ENCODE results near the gene ENTPD2.
A peak's percentile ranks its signal among the peaks of the same experiment; 100 is the strongest.

Gene ENTPD2

DNA sequence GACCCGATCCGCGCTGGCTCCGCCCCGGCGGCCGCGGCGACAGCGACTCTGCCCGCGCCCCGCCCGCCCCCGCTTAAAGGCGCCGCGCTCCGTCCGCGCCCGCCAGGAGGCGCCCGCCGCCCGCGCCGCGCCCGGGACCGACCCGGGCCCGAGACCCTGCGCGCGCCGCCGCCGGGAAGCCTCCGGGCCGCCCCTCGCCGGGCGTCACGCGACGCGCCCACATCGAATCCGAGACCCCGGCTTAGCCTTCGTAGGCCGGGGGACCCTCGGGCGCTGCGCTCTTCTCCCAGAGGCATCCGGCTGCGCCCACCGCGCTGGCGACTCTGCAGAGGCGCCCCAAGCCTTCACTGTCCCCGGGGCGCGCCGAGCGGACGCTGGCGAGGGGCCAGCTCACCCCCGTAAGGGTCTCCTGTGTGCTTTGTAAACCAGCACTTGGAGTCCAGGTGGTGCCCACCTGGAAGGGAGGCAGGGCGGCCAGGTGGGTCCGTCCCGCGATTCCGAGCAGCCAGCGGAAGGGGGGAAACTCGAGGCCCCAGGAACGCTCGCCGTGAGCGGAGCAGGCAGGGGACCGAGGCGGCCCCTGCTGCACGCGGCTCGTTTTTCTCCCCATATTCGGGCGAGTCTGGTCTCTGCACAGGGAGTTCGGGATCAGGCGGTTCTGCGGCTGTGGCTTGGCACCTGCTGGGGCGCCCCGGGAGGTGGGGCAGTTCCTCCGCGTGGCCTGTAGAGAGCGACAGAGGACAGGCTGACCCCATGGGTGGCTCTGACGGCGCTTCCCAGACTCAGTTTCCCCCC, 25.4 kb downstream of the ENTPD2 start:
- DNase-seq = peak; percentile 63 to 81

DNA sequence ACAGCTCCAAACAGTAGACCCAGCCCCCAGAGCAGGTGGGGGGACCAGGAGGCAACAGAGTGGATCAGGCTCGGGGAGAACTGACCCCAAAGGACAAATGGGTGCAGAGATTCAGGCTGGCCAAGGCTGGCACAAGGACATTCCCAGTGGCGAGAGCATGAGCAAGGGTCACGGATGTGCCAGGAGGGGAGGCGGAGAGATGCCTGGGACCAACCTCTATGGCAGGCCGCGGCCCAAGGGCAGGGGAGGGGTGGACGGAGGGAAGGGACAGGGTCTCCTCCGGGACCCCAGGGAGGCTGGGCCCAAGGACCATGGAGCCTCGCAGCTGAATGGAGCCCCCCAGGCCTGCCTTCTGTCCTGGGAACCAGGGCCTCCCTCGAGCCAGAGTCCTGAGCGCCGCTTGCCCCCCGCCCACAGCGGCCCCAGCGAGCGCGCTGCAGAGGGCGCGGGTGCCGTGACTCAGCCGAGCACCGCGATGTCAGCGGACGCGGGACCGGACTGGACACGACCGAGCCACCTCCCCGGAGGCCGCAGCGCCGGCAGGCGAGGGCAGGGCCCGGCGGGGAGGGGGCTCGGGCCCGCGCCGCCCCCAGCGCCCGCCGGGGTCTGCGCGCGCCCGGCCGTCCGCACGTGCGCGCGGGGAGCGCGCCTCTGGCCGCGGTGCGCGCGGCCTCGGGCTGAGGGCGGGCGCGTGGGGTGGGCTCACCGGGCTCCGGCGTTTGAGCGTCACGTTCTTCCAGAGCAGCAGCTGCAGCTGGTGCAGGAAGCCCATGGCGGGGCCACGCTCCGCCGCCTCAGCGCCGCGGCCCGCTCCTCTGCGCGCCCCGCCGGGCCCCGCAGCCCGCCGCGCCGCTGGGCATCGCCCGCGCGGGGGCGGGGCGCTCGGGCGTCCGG, 26.2 kb downstream of the ENTPD2 start, which contains the start of gene ABCA2:
TSS of gene ABCA2 (minus strand) at position 869 of the 894 bp plus-strand sequence. CDS start at position 772, 97 bp downstream.
- DNase-seq = no peak

DNA sequence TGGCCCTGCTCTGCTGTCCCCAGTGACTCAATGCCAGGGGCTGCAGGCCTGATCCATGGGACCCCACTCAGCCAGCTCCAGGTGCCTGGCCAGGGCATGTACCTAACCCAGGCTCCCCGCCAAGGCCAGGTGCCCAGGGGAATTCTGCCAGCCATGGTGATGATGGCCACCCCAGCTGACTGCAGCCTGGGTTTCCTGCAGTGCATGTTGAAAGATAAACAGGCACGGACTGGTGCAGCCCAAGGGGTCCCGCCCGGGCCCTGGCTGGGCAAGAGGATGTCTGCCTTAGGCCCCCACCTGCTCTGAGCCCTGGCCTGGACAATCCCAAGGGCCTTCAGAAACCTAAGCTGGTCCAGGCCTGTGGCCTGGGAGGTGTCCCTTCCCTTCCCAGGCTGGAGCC, 27.0 kb downstream of the ENTPD2 start:
- no peak for DNase-seq

DNA sequence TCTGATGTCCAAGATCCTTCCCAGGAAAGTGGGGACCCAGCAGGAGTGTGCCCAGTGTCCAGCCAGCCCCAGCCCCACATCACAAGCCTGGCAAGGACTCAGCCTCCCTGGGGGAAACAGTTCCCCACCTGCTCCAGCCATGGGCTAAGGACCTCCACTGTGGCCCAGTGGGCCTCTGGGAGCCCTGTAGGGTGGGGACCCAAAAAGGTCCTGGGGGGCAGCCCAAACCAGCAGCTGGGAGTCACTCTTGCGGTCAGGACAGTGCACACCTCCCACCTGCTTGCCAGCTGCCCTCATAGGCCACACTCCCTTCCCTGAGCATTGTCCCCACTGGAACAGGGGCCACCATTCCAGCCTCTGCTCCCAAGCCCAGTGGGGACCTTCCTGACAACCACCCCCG, 27.5 kb downstream of the ENTPD2 start:
- no peak for DNase-seq

DNA sequence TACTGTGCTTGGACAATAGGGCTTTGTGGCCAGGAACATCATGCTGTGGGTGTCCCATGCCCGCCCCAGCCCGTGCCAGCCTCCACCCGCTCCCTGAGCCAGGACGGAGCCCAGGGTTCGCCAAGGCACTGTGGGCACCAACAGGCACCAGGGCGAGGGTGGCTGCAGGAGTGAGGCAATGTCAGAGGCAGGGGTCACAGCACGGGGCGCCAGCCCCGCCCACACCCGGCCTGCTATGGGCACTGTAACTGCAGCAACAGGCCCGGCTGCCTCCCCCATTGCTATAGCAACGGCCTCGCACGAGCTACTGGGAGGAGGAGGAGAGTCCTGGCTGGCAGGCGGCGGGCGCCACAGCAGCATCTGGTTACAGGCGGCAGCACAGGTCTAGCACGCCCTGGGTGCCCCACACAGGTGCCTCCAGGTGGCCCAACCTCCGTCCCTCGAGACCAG, 28.3 kb downstream of the ENTPD2 start:
- DNase-seq = no peak

DNA sequence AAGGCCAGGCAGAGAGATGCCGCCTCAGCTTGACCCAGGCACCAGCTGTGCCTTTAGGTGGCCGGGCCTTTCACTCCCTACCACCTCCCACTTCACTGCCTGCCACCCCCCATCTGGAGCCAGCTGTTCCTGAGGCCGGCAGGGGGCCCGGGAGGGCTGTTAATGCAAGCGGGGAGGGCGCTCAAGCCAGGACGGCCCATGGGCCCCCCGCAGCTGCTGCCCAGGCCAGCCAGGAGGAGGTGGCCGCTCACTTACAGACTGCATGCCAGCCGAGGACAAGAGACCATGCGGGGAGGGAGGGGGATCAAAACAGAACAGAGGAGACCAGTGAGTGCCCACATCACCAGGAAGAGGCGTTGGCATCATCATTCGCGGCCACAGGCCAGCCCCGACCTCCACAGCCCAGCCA, 30.3 kb downstream of the ENTPD2 start:
- DNase-seq = no peak

DNA sequence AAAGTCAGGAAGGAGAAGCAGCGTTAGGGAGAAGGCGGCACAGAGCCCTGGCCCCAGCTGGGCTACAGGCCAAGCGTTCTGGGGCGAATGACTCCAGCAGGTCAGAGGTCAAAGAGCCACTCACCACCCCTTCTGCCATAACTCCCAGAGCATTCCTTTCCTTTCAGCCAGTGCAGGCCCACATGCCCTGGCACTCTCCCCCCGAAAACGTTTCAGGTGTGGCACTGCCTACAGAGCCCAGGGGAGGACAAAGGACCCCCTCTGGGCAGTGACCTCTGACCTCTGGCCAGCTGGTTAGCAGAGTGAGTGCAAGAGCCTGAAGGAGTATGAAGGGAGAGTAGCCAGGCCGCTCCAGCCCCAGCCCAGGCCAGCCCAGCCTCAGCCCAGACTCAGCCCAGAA, 30.7 kb downstream of the ENTPD2 start:
- no peak for DNase-seq

DNA sequence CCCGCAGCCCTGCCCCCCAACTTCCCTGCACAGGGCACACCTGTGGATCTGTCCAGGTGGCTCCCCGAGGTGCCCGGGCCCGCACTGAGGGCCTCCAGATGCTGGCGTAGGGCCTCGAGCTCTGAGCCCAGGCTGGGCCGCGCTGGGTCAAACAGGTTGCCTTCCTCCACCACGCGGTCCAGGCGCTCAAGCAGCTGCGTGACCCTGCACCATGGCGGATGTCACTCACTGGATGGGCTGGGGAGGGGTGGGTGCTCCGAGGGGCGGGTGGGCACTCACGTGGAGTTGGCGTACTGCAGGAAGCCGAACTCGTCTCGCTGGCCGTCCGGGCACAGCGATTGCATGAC, 31.2 kb downstream of the ENTPD2 start:
- DNase-seq = no peak

DNA sequence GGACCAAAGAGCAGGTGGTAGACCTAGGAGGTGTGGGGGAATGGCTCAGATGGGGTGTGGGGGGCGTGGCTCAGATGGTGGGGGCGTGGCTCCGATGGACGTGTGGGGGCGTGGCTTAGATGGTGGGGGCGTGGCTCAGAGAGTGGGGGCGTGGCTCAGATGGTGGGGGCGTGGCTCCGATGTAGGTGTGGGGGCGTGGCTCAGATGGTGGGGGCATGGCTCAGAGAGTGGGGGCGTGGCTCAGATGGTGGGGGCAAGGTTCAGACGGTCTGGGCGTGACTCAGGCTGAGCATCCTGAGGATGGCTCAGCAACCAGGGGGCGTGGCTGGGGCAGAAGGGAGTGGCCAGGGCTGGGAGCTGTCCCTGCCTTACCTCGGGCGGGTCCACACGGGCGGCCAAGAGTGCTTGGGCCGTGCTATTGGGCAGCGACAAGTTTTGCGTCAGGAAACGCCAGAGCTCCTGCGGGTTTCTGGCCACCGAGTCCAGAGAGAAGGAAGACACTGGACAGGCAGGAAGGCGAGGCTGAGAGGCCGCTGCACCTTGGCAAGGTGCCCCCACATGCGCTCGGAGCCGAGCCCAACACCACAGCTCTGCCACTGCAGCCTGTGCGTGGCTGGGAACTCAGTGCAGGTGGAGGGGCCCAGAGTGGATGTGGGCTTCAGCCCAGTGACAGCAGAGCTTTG, 31.7 kb downstream of the ENTPD2 start:
- DNase-seq = peak in 1 of 2 experiments; percentile 48

DNA sequence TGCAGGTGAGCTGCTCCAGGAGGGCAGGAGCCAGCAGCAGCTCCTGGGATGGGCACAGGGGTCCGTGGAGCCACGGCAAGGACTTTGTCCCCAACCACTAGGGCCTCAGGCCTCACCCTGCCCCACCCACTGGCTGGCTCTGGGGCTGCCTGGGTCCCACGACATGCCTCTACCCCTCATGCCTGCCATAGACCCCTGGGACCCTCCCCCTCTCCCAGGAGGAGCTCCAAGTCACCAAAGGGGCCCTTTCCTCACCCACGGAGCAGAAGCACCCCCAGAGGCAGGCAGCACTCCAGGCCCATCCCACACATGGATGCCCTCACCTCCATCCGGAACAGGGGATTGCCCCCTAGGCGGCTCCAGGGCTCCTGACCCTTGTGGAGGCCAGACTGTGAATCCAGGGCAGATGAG, 32.3 kb downstream of the ENTPD2 start:
- DNase-seq = no peak

DNA sequence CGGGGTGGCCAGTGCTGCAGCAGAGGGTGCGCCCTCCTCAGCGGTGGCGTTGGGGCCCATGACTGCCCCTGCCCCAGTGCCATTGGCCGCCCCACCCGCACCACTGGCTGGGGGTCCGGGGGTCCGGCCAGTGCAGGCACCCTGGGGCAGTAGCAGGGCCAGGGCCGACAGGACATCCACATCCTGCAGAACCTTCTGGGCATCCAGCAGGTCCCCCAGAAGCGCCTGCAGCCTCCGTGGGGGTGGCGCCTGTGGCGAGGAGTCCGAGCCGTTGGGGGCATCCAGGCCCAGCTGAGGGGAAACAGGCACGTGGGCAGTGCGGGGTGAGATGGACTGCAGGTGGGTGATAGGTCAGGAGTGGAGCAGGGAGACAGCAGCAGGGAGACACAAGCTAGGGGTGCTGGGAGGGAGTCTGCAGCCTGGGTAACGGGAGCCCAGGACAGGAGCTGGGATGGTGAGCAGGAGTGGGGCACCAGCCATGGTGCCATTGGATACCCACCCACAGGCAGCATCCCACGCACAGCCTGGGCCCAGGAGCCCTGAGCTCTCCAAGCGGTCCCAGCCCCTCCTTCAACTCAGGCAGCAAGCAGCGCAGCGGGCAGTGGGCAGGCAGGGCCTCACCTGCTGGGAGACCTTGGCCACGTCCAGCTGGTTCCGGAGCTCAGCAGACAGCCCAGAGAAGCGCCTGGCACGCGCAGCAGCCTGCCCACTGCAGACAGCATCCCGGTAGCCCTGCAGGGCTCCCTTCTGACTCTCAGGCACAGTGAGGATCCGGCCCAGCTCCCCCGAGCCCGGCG, 32.9 kb downstream of the ENTPD2 start:
- DNase-seq = no peak

DNA sequence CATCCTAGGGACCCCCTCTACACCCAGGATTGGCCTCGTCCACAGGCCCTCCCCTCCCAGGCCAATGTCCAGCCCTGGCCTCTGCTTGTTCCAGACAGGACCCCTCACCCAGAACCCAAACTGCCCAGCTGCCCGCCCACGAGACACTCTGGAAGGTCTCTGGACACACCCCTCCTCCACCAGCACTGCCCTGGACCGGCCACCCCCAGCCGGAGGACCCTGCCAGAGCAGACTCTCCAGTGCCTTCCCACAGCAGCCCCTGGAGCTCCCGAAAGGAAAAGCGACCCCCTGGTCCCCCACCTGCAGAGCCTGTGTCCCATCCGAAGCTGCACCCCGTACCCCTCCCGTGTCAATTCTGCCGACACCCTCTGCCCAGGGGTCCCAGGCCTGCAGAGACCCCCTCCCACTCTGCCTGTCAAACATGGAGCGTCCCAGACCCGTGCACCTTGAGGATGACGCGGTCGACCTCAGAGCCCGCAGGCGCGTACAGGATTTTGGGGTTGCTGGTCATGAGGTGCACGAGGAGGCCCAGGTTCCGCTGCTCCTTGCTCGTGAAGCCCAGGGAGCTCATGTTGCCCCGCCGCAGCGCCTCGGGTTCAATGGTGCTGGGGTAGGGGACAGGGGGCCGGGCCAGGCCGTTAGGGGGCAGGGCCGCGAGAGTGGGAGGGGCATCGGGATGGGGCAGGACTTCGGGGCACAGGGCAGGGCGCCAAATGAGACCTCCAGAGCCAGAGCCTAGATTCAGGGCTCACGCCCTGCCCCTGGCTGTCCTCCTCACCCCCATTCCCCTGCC, 33.8 kb downstream of the ENTPD2 start:
- no peak for DNase-seq

DNA sequence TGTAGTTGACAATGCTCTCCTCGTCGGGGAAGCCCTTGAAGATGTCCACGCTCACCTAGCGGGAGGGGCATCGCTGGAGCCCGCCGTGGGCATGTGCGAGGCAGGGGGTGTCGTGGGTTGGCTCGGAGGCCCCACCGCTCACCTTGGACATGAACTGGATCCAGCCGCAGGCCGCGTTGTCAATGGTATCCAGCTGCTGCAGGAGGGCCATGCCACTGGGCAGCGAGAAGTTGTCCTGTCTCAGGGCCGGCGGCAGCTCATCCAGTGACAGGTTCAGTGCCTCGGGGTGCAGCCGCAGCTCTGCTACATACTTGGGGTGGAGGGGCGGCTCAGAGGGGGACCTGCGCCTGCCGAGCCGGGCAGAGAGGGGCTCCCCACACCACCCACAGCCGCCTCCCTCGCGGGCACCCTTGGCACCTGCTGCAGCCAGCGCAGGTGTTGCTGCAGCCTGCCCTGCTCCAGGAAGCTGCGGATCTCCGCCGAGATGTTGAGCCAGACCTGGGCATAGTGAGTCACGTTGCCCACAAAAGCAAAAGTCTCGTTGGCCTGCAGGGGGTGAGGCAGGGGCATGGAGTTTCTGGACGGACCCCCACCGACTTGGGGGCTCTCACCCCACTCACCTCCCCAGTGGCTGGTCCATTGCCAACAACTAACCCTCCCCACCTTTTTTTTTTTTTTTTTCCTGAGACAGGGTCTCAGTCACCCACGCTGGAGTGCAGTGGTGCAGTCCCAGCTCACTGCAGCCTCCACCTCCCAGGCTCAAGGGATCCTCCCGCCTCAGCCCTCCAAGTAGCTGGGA, 34.9 kb downstream of the ENTPD2 start:
- no peak for DNase-seq

DNA sequence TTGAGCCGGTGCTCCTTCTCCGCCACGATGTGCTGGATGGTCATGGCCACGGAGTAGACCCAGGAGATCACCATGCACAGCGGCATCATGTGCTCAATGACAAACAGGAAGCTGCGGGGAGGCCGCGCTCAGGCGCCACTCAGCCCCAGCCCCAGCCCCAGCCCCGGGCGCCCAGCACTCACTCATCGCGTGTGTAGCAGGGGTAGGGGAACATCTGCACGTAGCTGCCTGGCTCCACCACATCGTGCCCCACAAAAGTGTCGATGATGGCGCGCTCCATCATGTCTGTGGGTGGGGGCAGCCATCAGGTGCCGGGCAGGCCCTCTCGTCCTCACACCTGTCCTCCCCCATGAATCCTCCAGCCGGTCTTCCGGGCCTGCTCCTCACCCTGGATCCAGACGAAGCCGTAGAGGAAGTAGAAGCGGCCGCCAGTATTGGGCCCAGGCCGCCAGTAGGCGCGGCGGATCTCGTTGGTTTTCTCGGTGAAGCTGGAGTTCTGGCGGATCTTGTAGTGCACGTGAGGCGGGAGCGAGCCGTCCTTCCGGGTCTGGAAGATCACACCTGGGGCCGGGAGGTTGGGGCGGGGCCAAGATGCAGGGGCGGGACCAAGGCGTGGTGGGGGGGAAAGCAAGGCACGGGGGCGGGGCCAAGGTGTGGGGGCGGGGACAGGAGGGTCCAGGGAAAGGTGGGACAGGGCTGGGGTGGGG, 35.9 kb downstream of the ENTPD2 start:
- no peak for DNase-seq

DNA sequence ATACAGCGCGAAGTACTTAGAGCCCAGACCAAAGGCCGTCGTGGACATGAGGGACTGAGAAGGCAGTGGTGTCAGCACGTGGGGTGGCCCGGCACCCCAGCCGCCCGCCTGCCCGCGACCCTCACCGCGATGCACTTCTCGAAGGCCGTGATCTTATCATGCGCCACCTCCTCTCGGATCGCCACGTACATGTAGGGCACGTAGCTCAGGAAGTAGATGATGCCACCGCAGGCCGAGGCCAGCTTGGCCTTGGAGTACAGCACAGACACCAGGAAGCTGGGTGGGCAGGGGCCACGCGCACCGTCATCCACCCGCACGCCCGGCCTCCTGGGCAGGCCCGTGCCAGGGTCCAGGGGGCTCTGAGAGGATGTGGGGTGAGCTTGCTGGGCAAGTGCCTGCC, 36.8 kb downstream of the ENTPD2 start:
- DNase-seq = no peak

DNA sequence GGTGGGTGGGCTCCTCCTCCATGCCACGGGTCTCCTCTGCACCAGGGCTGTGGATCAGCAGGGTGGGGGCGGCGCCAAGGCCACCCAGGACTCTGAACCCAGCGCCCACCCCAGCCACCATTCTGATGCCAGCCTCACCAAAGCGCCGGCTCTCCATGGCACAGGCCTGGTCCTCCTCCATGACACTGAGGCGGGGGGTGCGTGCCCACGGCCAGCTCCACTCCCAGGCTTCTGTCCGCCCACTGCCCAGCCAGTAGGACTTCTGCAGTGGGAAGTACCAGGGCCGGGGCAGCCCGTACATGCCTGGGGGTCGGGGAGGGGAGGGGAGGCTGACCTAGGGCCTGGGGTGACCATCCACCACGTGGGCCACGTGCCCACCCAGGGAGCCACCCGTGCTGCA, 37.4 kb downstream of the ENTPD2 start:
- no peak for DNase-seq

DNA sequence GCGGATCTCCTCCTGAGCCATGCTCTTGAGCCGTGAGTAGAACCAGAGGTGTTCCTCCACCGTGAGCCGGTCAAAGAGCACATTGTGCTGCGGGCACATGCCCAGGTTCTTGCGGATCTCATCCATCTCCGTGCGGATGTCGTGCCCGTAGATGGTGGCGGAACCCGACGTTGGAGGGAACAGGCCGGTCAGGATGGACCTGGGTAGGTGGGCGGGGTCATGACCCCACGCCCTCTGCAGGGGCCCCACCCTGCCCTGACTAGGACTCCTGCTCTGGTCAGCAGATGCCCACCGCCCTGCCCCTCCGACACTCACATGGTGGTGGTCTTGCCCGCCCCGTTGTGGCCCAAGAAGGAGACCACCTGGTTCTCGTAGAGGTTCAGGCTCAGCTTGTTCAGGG, 37.9 kb downstream of the ENTPD2 start:
- DNase-seq = no peak

DNA sequence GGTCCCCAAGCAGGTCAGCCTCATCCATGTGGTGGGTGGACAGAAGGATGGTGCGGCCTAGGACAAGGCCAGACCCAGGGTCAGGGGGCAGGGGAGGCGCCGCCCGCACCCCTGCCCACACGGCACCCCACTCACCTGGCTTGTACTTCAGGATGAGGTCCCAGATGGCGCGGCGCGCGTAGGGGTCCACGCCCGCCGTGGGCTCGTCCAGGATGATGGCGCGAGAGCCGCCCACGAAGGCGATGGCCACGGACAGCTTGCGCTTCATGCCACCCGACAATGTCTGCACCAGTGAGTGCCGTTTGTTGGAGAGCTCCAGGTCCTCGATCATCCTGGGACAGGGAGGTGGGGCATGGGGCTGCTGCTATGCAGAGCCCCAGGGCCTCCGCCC, 38.3 kb downstream of the ENTPD2 start:
- no peak for DNase-seq

DNA sequence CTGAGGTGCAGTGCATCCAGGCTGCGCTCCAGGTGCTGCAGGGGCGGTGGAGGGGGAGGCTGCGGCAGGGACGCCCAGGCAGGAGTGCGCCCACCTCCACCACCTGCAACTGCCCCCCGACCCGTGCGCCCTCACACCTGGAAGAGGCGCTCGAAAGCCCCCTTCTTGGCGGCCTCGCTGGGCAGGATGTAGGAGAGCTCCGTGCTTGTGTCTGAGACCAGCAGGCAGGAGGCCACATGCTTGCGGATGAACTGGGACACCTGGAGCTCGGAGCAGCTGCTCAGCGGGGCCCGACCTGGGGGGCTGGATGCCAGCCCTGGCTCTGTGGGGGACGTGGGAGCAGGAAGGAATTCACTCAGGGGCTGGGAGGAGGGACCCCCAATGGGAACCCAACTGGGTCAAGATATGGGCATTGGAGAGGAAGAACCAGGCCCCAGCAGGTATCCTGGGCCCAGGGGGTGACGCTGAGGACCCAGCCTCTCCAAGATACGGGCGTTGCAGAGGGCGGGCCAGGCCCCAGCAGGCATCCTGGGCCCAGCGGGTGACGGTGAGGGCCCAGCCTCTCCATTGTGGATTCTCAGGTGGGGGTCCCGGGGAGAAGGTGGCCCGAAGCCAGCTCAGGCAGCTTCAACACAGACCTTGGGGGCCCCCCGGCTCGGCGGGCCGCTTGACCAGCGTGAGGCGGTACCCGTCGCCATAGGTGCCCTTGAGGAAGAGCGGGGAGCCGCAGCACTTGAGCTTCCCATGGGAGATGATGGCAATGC, 38.9 kb downstream of the ENTPD2 start:
- DNase-seq = no peak

Data from NCI-H1930 (cell line).